Heart left ventricle (tissue), 13 donors: Measurements from ENCODE around the gene SIAE.

ENCODE experiments used
- POLR2A ChIP-seq, 2 donors: fragments of 450-650 bp; IDR thresholded peaks; one replicate each; pipeline ENCODE4 v1.6.1; 2017; ENCODE audit warnings: antibody characterized with exemption in 2 of 2, mild to moderate bottlenecking in 2 of 2, moderate library complexity in 2 of 2
- TF ChIP-seq, protein P1 (sequence below), 12 donors: fragments of 200-600 bp; sonication (generic) in 4 of 12; IDR thresholded peaks; one replicate each; pipeline versions ENCODE4 v1.5.0 to v1.8.0; 2018 to 2022; ENCODE audit warnings: antibody characterized with exemption in 12 of 12, mild to moderate bottlenecking in 5 of 12
- donor health status: ischemic (EF 13 %, LVEDD 7.1; RV severe dilation, severe dysfunction).
- donor health status: DM: no; HTN: yes; CAD: no.
- donor health status: DM: no; HTN: no; CAD: no.
- donor health status: ischemic (EF 25% LVEDD 6.9; RV normal size, moderate dysfunction).
- donor health status: ischemic (EF 25% LVEDD 5.7; RV mildly dilated, moderate dysfunction).
- donor health status: ischemic (EF 35%, LVEDD 5.7; RV mildly dilated, moderate dysfunction).
- donor health status: nonischemic (EF 11% LVEDD 7.7; RV severe dilation, severe dysfunction).
- donor health status: DM: yes; HTN: yes; CAD: no.
- donor health status: PGD.
- donor health status: ischemic (EF 29% LVEDD 5.4; RV normal size, mild dysfunction).
- donor health status: nonischemic (EF 23%, LVEDD 6.1; RV moderate dilation, normal function).

DNA sequence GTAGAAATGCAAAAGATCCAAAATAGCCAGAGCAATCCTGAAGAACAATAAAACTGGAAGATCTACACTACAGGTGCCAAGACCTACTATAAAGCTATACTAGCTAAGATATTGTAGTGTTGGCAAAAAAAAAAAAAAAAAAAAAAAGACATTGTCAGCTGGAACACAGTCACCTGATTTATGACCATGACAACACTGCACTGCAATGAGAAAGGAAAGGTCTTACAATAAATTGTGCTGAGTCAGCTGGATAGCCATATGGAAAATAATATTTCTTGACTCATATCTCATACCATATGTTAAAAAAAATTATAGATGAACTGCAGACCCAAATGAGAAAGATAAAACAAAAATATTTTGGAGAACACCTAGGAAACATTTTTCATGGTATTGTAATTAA, 65.4 kb downstream of the SIAE start:
- TF ChIP-seq, protein P1, sequence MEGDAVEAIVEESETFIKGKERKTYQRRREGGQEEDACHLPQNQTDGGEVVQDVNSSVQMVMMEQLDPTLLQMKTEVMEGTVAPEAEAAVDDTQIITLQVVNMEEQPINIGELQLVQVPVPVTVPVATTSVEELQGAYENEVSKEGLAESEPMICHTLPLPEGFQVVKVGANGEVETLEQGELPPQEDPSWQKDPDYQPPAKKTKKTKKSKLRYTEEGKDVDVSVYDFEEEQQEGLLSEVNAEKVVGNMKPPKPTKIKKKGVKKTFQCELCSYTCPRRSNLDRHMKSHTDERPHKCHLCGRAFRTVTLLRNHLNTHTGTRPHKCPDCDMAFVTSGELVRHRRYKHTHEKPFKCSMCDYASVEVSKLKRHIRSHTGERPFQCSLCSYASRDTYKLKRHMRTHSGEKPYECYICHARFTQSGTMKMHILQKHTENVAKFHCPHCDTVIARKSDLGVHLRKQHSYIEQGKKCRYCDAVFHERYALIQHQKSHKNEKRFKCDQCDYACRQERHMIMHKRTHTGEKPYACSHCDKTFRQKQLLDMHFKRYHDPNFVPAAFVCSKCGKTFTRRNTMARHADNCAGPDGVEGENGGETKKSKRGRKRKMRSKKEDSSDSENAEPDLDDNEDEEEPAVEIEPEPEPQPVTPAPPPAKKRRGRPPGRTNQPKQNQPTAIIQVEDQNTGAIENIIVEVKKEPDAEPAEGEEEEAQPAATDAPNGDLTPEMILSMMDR (IDR thresholded peaks at IDR 0.05): no peak
- no peak for TF ChIP-seq POLR2A (IDR thresholded peaks at IDR 0.05)
